Posterior vena cava (tissue), 2 donors: ENCODE measurements around the gene FCF1. TPM values are rescaled to one million over a fixed set of nuclear protein-coding genes. Genes with fewer than 3 reads are reported as not detected.

Experiments used
- DNase-seq: peaks from one replicate; pipeline ENCODE4 v3.0.0-alpha.2; 2020; ENCODE audit warnings: low spot score
- intact Hi-C, 2 donors: fragments of 100-400 bp; cut with DNase I; formaldehyde crosslinking; loops; one replicate each; pipeline versions ENCODE4 v1.14.1 to v1.14.2; 2022 to 2023
- total RNA-seq, 2 donors: library from RNA; stranded (reverse); fragmentation: NEBNext Ultra II Directional; extraction: Animal tissue kit (Norgen Biotek cat#: 25700); gene quantifications; one replicate each; pipeline ENCODE4 v1.2.1, GENCODE V29; 2021
- donor health status: DM: yes; HTN: yes; CAD: no.
- donor health status: DM: yes; HTN: yes; CAD: no.

The FCF1 gene
- total RNA-seq, 2 donors from 2014 or later, result 41.2 to 42.4 TPM

GRCh38 chr14:74697011-74697410, 15.9 kb upstream of the FCF1 start:
- DNase-seq, result no peak
- intact Hi-C loops, result no loop called here

GRCh38 chr14:74697543-74697942, 15.4 kb upstream of the FCF1 start:
- no peak for DNase-seq
- intact Hi-C loops, result no loop called here

- no peak for DNase-seq
- intact Hi-C loops, result no loop called here
Observed at GRCh38 chr14:74697976-74698375, 15.0 kb upstream of the FCF1 start.

GRCh38 chr14:74698465-74698864, 14.5 kb upstream of the FCF1 start:
- intact Hi-C loops, result no loop called here
- DNase-seq, result no peak

- intact Hi-C loops, result no loop called here
Observed at GRCh38 chr14:74702293-74702692, 10.7 kb upstream of the FCF1 start.

GRCh38 chr14:74703043-74703442, 9.9 kb upstream of the FCF1 start:
- intact Hi-C loops, result no loop called here
- no peak for DNase-seq

More at GRCh38 chr14:74702293-74702692, 10.7 kb upstream of the FCF1 start:
- no peak for DNase-seq

GRCh38 chr14:74704656-74705055, 8.3 kb upstream of the FCF1 start:
- intact Hi-C loops, result no loop called here
- no peak for DNase-seq

- intact Hi-C loops, result no loop called here
Observed at GRCh38 chr14:74705613-74706500, 7.1 kb upstream of the FCF1 start.

GRCh38 chr14:74710480-74710879, 2.5 kb upstream of the FCF1 start:
- intact Hi-C loops, result loop anchor here in 1 of 2 donors (10.0 kb wide), 1 partner anchor 96 kb away; the partner anchor contains the start of gene LTBP2
- no peak for DNase-seq

More at GRCh38 chr14:74705613-74706500, 7.1 kb upstream of the FCF1 start:
- no peak for DNase-seq

GRCh38 chr14:74711651-74712050, 1.3 kb upstream of the FCF1 start:
- intact Hi-C loops, result loop anchor here in 1 of 2 donors (10.0 kb wide), 1 partner anchor 97 kb away; the partner anchor contains the start of gene LTBP2

GRCh38 chr14:74713395-74713735, 421 bp downstream of the FCF1 start:
- intact Hi-C loops, result loop anchor here in 1 of 2 donors (10.0 kb wide), 1 partner anchor 99 kb away; the partner anchor contains the start of gene LTBP2
- DNase-seq, result no peak

More at GRCh38 chr14:74711651-74712050, 1.3 kb upstream of the FCF1 start:
- DNase-seq, result no peak

GRCh38 chr14:74720526-74720925, 7.6 kb downstream of the FCF1 start:
- intact Hi-C loops, result no loop called here
- DNase-seq, result no peak

- DNase-seq, result no peak
- intact Hi-C loops, result no loop called here
Observed at GRCh38 chr14:74723134-74723533, 10.2 kb downstream of the FCF1 start.

- no peak for DNase-seq
- intact Hi-C loops, result no loop called here
Observed at GRCh38 chr14:74732387-74732786, 19.4 kb downstream of the FCF1 start.

- DNase-seq, result no peak
- intact Hi-C loops, result no loop called here
Observed at GRCh38 chr14:74733221-74733620, 20.3 kb downstream of the FCF1 start.

GRCh38 chr14:74735125-74735524, 22.2 kb downstream of the FCF1 start:
- no peak for DNase-seq
- intact Hi-C loops, result loop anchor here in 1 of 2 donors (2.0 kb wide), 1 partner anchor 62 kb away; no protein-coding TSS in a partner anchor

GRCh38 chr14:74737753-74738325, 24.9 kb downstream of the FCF1 start:
- intact Hi-C loops, result no loop called here
- no peak for DNase-seq

- intact Hi-C loops, result no loop called here
- DNase-seq, result no peak
Observed at GRCh38 chr14:74739293-74740030, 26.5 kb downstream of the FCF1 start.

- intact Hi-C loops, result no loop called here
- no peak for DNase-seq
Observed at GRCh38 chr14:74747237-74747636, 34.3 kb downstream of the FCF1 start.

- DNase-seq, result no peak
- intact Hi-C loops, result no loop called here
Observed at GRCh38 chr14:74754157-74754556, 41.2 kb downstream of the FCF1 start.
